Measurements from ENCODE around the gene CCNYL1. TPM values are rescaled to one million over a fixed set of nuclear protein-coding genes. Genes with fewer than 3 reads are reported as not detected.

The CCNYL1 gene
- 5.9 and 8.0 TPM in 2 replicates for total RNA-seq

DNA sequence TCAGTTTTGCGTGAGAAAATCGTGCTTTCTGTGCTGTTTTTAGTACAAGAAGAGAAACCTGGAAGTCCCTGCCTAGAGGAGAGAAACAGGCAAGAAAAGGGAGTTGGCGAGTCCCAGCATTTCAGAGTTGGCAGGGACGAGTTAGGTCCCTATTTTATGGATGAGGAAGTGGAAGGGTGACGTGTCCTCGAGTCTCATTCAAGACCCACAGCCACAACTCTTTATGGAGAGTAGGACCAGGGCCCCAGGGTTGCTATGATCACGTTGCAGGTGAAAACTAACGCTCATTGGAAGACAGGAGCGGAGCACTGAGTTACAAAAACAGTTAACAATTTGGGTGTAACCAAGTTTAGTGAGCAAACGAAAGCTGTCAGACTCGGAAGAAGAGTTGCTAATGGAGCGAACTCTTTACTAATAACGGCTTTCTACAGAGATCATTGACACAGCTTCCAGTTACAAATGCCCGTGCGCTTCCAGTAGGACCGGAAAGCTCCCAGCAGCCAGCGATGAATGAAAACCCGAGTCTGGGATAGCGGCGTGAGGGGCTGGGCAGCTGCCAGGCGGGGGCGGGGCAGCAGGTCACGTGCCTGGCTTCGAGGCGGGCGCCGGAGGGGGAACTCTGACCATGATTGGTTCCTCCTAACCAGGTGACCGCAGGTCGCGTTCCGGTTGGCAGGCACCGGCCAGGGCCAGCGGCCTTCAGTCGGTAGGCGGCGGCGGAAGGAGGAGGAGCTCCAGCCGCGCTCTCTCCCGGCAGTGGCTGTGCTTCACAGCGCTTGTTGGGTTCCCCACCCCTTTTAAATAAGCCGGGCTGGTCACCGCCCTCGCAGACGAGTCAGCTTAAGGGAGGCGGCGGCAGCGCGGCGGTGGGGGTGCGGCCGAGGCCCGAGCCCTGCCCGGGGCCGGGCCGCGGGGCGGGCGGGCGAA is at the start of gene CCNYL1:
CCNYL1 (plus strand) TSS at position 827 of the 927 bp plus-strand sequence. CDS start 257 bp downstream, outside the sequence.

Small RNAs within 50 kb of the gene (small RNA-seq; reads per million reads assigned to genes)
- gene RF00019, result not detected
- not detected for gene RNU6-664P

Other genes with a start within 250 kb of the CCNYL1 start
- gene CREB1, start 181.7 kb upstream of the CCNYL1 start, total RNA-seq, result 21.7 and 25.0 TPM in 2 replicates
- 7.7 and 8.6 TPM in 2 replicates for gene METTL21A, start 86.2 kb upstream of the CCNYL1 start, total RNA-seq
- gene FZD5, start 58.3 kb downstream of the CCNYL1 start, total RNA-seq, result 1.1 and 1.8 TPM in 2 replicates

Measured in subcutaneous preadipocyte (primary cell).